Measurements from ENCODE around the gene PRM2. TPM values are rescaled to one million over a fixed set of nuclear protein-coding genes. Genes with fewer than 3 reads are reported as not detected.

Gene PRM2
- total and polyA plus RNA-seq, 2 of the 8 experiments (the other 6 are each of a cell fraction or from before 2014, with no cell fraction given) = not detected

DNA sequence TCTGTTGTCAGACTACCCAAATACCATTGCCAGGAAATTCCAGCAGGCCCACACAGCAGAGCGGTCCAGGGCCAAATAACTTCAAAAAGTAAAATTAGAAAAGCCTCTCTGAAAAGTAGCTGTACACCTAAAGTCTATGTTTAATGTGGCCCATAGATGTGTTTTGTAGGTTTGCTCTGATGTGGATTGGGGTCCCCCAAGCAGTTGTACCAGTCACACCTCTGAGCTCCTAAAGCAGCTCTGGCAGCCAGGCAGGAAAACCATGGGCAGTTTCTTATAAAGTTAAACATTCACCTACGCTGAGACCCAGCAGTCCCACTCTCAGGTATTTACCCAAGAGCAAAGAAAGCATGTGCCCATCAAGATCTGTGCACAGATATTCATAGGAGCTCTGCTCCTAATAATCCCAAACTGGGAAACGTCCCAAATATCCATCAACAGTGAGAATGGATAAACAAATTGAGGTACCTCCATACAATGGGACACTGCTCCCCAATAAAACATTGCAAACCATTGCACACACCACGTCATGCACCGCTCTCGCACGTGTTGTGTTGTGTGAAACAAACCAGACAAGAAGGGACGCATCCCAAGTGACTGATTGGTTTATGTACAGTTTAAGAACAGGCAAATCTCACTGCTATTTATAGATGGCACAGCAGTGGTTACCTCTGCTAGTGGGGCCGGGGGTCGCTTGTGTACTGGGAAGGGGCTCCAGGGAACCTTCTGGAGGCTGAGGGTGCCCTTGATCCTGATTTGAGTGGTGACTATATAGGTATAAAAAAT is 20.6 kb upstream of the PRM2 start (continued):
- TF ChIP-seq GTF2F1 (IDR thresholded peaks at IDR 0.05; ENCODE audit: borderline replicate concordance, low read depth, low read length) (no peak), CTBP2 (IDR thresholded peaks at IDR 0.05; ENCODE audit: borderline replicate concordance, insufficient read depth, insufficient read length, low read length) (no peak), POU5F1 (IDR thresholded peaks at IDR 0.05; ENCODE audit: low read depth, low read length) (no peak), EGR1 (IDR thresholded peaks at IDR 0.05; ENCODE audit: borderline replicate concordance, low read depth, low read length) (no peak)
- TF ChIP-seq, protein P1, sequence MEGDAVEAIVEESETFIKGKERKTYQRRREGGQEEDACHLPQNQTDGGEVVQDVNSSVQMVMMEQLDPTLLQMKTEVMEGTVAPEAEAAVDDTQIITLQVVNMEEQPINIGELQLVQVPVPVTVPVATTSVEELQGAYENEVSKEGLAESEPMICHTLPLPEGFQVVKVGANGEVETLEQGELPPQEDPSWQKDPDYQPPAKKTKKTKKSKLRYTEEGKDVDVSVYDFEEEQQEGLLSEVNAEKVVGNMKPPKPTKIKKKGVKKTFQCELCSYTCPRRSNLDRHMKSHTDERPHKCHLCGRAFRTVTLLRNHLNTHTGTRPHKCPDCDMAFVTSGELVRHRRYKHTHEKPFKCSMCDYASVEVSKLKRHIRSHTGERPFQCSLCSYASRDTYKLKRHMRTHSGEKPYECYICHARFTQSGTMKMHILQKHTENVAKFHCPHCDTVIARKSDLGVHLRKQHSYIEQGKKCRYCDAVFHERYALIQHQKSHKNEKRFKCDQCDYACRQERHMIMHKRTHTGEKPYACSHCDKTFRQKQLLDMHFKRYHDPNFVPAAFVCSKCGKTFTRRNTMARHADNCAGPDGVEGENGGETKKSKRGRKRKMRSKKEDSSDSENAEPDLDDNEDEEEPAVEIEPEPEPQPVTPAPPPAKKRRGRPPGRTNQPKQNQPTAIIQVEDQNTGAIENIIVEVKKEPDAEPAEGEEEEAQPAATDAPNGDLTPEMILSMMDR (IDR thresholded peaks at IDR 0.05; ENCODE audit: control extremely low read depth in 1 of 3, insufficient read depth in 1 of 3, low read depth in 1 of 3, low read length in 3 of 3) = no peak

All from H1 (cell line).